HEK293T (cell line): Measurements from ENCODE around the gene SF3B2.
"Not testable (repeated sequence)": the region's sequence is repeated elsewhere in the genome, so short reads cannot be mapped to it uniquely, and the experiment has no call there.

Source experiments
- CTCF ChIA-PET: fragments of 350-600 bp; formaldehyde crosslinking; extraction: SDS; loops from one replicate; lab custom pipeline; 2021; ENCODE audit warnings: antibody characterized with exemption, inconsistent platforms; lab: Yijun Ruan, JAX
- POLR2A ChIA-PET: fragments of 350-600 bp; formaldehyde crosslinking; extraction: SDS; loops from one replicate; lab custom pipeline; 2020; ENCODE audit warnings: antibody characterized with exemption, inconsistent platforms; lab: Yijun Ruan, JAX
- DNase-seq: peaks from one replicate; pipeline ENCODE4 v3.0.0; 2012; ENCODE audit warnings: mixed read lengths; ENCODE audit errors: extremely low spot score
- ARNT ChIP-seq: fragments of 450-650 bp; IDR thresholded peaks from 2 replicates; pipeline ENCODE4 v1.6.1; 2017; ENCODE audit warnings: mild to moderate bottlenecking
- BHLHE40 ChIP-seq: fragments of 450-650 bp; IDR thresholded peaks from 2 replicates; pipeline ENCODE4 v1.6.1; 2016; ENCODE audit warnings: mild to moderate bottlenecking, moderate library complexity, borderline replicate concordance
- CTBP1 ChIP-seq: fragments of 450-650 bp; IDR thresholded peaks from 2 replicates; pipeline ENCODE4 v1.6.1; 2016; ENCODE audit warnings: borderline replicate concordance
- ELF4 ChIP-seq: fragments of 450-650 bp; IDR thresholded peaks from 2 replicates; pipeline ENCODE4 v1.6.1; 2017; ENCODE audit warnings: antibody characterized with exemption
- FOXA1 ChIP-seq: fragments of 450-650 bp; IDR thresholded peaks from 2 replicates; pipeline ENCODE4 v1.6.1; 2016; ENCODE audit warnings: mild to moderate bottlenecking
- FOXK2 ChIP-seq: fragments of 450-650 bp; IDR thresholded peaks from 2 replicates; pipeline ENCODE4 v1.6.1; 2016; ENCODE audit warnings: mild to moderate bottlenecking
- FOXM1 ChIP-seq: fragments of 450-650 bp; IDR thresholded peaks from 2 replicates; pipeline ENCODE4 v1.6.1; 2017; ENCODE audit warnings: mild to moderate bottlenecking, borderline replicate concordance
- HDGF ChIP-seq: fragments of 450-650 bp; IDR thresholded peaks from 2 replicates; pipeline ENCODE4 v1.6.1; 2017; ENCODE audit warnings: antibody characterized with exemption, borderline replicate concordance
- L3MBTL2 ChIP-seq: fragments of 450-650 bp; conservative IDR thresholded peaks from 2 replicates; pipeline ENCODE4 v1.6.1; 2016; ENCODE audit warnings: mild to moderate bottlenecking
- LEF1 ChIP-seq: fragments of 450-650 bp; IDR thresholded peaks from 2 replicates; pipeline ENCODE4 v1.6.1; 2017; ENCODE audit warnings: mild to moderate bottlenecking, borderline replicate concordance
- NFRKB ChIP-seq: fragments of 450-650 bp; IDR thresholded peaks from 2 replicates; pipeline ENCODE4 v1.6.1; 2016; ENCODE audit warnings: mild to moderate bottlenecking, moderate library complexity
- SP1 ChIP-seq: fragments of 450-650 bp; IDR thresholded peaks from 2 replicates; pipeline ENCODE4 v1.6.1; 2017
- SUZ12 ChIP-seq: fragments of 450-650 bp; IDR thresholded peaks from 2 replicates; pipeline ENCODE4 v1.6.1; 2016; ENCODE audit warnings: mild to moderate bottlenecking
- TARDBP ChIP-seq: fragments of 450-650 bp; IDR thresholded peaks from 2 replicates; pipeline ENCODE4 v1.6.1; 2016
- ZNF384 ChIP-seq: fragments of 450-650 bp; IDR thresholded peaks from 2 replicates; pipeline ENCODE4 v1.6.1; 2016
- TF ChIP-seq, protein P1 (sequence below): fragments of 450-650 bp; IDR thresholded peaks from 2 replicates; pipeline ENCODE4 v1.6.1; 2016

SF3B2 gene

DNA sequence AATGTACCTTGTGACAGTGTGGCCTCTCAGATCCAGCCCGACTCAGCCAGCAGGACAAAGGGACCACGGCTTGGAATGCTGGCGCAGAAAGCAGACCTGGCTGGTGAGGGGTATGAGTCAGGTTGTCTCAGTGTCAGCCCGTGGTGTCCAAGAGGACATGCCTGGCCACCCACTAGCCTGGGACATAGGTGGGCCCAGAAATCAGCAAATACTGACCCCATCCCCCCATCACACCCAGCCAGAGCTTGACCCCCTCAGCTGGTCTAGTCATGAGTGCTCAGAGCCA lies 45.3 kb upstream of the SF3B2 start:
- ChIA-PET POLR2A (no interaction called here), CTCF (interaction anchor here (0.9 to 1.0 kb wide), 2 partner anchors 15 to 147 kb away, joined by 3 read pairs; partner anchors contain the start of gene MUS81)
- DNase-seq, result no peak
- TF ChIP-seq BHLHE40 (no peak), FOXM1 (no peak), FOXA1 (no peak), LEF1 (no peak), L3MBTL2 (no peak), ARNT (no peak), NFRKB (no peak), FOXK2 (no peak), CTBP1 (no peak), ZNF384 (no peak), SUZ12 (no peak), ELF4 (no peak)
- TF ChIP-seq, protein P1, sequence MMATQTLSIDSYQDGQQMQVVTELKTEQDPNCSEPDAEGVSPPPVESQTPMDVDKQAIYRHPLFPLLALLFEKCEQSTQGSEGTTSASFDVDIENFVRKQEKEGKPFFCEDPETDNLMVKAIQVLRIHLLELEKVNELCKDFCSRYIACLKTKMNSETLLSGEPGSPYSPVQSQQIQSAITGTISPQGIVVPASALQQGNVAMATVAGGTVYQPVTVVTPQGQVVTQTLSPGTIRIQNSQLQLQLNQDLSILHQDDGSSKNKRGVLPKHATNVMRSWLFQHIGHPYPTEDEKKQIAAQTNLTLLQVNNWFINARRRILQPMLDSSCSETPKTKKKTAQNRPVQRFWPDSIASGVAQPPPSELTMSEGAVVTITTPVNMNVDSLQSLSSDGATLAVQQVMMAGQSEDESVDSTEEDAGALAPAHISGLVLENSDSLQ, result no peak

DNA sequence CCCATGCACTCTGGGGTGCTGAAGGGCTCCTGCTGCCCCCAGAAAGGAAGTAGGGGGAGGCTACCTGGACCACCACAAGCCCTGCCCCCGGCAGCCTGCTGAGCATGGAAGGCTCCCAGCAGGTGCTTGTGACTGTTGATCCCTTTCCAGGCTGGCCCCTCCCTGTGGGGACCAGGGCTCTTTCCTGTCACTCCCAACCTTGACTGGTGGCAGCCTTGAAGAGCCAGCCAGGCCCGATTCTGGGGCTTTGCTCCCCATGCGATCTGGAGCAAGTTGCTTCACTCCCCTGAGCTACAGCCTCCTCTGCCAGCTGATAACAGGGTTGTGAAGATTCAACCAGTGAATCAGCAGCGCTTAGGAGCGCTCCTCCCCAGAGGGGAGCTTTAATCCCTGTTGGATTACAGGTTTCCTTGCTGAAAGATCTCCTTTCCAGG lies 44.9 kb upstream of the SF3B2 start:
- DNase-seq, result no peak
- TF ChIP-seq ARNT, result no peak
- no peak for TF ChIP-seq L3MBTL2
- TF ChIP-seq LEF1, result no peak
- no peak for TF ChIP-seq CTBP1
- TF ChIP-seq BHLHE40, result no peak
- TF ChIP-seq FOXA1, result no peak
- TF ChIP-seq ZNF384, result no peak
- no peak for TF ChIP-seq SUZ12
- ChIA-PET POLR2A (no interaction called here), CTCF (interaction anchor here (0.9 to 1.0 kb wide), 2 partner anchors 15 to 147 kb away, joined by 3 read pairs; partner anchors contain the start of gene MUS81)

DNA sequence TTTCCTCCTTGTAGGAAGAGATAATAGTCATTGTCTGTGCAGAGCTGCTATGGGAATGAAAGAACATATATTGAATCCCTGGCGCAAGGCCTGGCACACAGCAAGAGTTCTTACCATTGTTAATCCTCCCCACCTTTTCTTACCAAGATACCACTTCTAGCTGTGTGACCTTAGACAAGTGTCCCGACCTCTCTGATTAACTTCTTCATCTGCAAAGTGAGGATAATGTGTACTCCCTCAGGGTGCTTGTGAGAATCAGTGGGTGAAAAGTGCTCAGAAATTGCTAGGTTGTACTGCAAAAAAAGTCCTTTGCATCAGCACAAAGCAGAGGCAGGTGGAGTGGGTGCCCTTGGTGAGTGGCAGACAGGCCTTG lies 44.1 kb upstream of the SF3B2 start:
- POLR2A ChIA-PET, result interaction anchor here (0.9 kb wide), 1 partner anchor 14 kb away, joined by 3 read pairs; no protein-coding TSS in a partner anchor
- no peak for DNase-seq
- TF ChIP-seq BHLHE40, result no peak
- no peak for TF ChIP-seq ZNF384
- no peak for TF ChIP-seq CTBP1
- TF ChIP-seq HDGF, result no peak
- TF ChIP-seq FOXM1, result no peak
- no peak for TF ChIP-seq LEF1
- TF ChIP-seq, protein P1, result no peak

DNA sequence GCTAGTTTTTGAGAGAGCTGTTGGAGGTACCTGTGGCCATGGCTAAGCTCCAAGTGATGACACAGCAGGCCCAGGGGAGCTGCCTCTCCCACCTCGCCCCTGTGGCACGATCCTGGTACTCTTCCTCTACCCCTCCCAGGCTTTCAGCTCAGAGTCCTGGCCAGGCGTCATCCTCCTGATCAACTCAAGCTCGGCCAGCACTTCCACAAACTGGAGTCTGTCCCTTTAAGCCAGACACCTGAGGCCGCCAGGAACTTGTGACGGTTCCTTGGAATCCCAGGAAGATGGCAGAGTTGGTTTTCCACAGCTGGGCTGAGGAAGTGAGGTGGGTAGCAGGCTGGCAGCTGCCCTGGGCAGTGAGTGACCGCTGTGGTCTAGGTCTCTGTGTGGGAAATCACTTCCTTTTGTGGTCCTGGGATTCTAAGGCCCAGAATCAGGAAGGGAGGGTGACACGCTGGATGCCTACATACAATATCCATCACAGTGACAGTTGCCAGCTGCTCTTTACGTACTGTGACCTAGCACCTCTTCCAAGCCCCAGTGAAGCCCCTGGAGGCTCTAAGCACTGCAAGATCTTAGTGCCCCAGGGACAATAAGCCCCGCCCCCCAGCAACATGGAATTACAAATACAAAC lies 43.6 kb upstream of the SF3B2 start:
- CTCF ChIA-PET, result interaction anchor here (0.8 kb wide), 1 partner anchor 13 kb away, joined by 3 read pairs; no protein-coding TSS in a partner anchor
- no peak for DNase-seq
- TF ChIP-seq HDGF (no peak), SUZ12 (no peak), TARDBP (no peak), FOXK2 (no peak), SP1 (no peak), ELF4 (no peak), NFRKB (no peak), L3MBTL2 (no peak), BHLHE40 (no peak), FOXA1 (no peak), ZNF384 (no peak), LEF1 (no peak), CTBP1 (no peak), ARNT (no peak)
- TF ChIP-seq, protein P1, result no peak
- POLR2A ChIA-PET, result interaction anchor here (0.9 kb wide), 1 partner anchor 14 kb away, joined by 3 read pairs; no protein-coding TSS in a partner anchor

More for the DNA sequence above, 44.1 kb upstream of the SF3B2 start:
- CTCF ChIA-PET, result interaction anchor here (0.8 kb wide), 1 partner anchor 14 kb away, joined by 3 read pairs; no protein-coding TSS in a partner anchor

DNA sequence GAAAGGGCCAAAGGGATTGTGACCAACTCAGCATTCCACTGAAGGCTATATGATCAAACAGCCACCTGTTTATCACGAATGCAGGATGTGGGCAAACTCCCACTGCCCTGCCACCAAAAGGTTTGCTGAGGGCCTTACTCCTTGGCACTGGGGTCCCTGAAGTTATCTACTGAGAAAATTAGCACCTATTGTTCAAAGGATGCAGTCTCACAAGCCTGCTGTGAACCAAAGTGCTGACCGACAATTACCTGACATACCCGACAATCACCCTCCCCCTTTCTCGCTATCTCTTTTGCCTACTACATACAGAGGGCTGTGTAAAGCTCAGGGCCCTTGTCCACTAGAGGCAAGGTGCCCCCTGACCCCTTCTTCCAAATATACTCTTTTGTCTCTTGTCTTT lies 42.1 kb upstream of the SF3B2 start:
- CTCF ChIA-PET, DNase-seq, POLR2A ChIA-PET: not testable (repeated sequence)

DNA sequence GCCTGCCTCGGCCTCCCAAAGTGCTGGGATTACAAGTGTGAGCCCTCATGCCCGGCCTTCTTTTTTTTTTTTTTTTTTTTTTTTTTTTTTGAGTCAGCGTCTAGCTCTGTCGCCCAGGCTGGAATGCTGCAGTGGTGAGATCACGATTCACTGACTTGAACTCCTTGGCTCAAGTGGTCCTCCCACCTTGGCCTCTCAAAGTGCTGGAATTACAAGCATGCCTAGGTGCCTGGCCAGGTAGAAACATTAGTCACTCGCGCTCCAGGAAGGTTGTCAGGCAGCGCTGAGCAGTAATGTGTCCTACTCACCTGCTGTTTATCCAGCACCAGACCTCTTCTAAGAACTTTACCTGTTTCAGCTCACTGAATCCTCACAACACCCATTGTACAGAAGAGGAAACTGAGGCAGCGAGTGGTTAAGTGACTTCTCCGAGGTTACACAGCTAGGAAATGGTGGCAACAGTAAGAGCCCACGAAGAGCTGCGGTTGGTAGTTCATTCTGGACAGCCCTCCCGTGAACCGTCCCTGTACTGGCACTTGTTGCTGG lies 40.9 kb upstream of the SF3B2 start:
- DNase-seq, result no peak
- TF ChIP-seq ARNT (no peak), SUZ12 (no peak), CTBP1 (no peak), TARDBP (no peak), ZNF384 (no peak), HDGF (no peak), LEF1 (no peak)
- TF ChIP-seq, protein P1, result no peak
- ChIA-PET CTCF (interaction anchor here (0.6 kb wide), 1 partner anchor 8 kb away, joined by 3 read pairs; no protein-coding TSS in a partner anchor), POLR2A (no interaction called here)
